K562 (cell line): Measurements from ENCODE around the gene HSPB6.

Source experiments
- BHLHE40 ChIP-seq: IDR thresholded peaks from 2 replicates; pipeline ENCODE4 v1.6.1; 2011; ENCODE audit warnings: low read length, improper control_type of control experiment
- CXXC5 ChIP-seq: fragments of 250-450 bp; sonication (Bioruptor Pico); IDR thresholded peaks from 2 replicates; pipeline ENCODE4 v1.8.0; 2022; ENCODE audit warnings: inconsistent platforms, mild to moderate bottlenecking, moderate library complexity
- POU5F1 ChIP-seq: fragments of 150-350 bp; IDR thresholded peaks from 2 replicates; pipeline ENCODE4 v1.6.1; 2014; ENCODE audit warnings: borderline replicate concordance, low read length, low read depth, mild to moderate bottlenecking; ENCODE audit not compliant: partially characterized antibody
- TF ChIP-seq, protein P1 (sequence below): fragments of 450-650 bp; IDR thresholded peaks from 2 replicates; pipeline ENCODE4 v1.6.1; 2016; ENCODE audit warnings: low read depth
- TF ChIP-seq, protein P2 (sequence below): sonication (generic); formaldehyde crosslinking; IDR thresholded peaks from 2 replicates; pipeline ENCODE4 v1.8.1; 2023; ENCODE audit warnings: missing genetic modification reagents, mild to moderate bottlenecking, borderline replicate concordance

DNA sequence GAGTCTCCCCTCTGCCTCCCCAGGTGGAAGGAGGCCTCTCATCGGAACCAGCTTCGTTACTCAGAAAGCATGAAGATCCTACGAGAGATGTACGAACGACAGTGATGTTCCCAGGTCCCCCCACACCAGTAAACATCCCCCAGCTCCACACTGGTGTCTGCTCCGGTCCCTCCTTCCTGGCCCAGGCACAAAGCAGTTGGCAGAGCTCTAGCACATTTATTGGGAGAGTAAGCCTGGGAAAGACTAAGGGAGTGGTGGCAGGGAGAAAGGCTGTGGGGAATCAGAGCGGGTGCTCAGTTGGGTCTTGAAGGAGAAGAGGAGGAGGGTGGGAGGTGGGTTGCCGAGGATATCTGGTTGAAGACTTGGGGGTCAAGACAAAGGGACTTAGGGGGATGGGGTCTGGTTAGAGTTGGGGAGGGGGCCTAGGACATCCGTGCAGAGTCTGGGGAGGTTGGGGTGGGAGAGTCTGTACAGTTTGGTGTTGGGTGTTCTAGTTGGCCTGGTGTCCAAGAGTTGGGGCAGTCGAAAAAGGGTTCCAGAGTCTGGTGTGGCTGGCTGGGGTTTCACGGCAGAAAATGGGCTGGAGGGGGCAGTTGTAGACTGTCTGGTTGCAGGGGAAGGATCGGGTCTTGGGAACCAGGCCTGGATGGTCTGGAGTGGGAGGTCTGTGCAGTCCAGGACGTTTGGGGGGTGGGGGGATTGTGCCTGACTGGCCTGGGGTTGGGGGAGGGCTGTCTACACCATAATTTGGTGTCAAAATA is 2.3 kb downstream of the HSPB6 start:
- TF ChIP-seq, protein P1, sequence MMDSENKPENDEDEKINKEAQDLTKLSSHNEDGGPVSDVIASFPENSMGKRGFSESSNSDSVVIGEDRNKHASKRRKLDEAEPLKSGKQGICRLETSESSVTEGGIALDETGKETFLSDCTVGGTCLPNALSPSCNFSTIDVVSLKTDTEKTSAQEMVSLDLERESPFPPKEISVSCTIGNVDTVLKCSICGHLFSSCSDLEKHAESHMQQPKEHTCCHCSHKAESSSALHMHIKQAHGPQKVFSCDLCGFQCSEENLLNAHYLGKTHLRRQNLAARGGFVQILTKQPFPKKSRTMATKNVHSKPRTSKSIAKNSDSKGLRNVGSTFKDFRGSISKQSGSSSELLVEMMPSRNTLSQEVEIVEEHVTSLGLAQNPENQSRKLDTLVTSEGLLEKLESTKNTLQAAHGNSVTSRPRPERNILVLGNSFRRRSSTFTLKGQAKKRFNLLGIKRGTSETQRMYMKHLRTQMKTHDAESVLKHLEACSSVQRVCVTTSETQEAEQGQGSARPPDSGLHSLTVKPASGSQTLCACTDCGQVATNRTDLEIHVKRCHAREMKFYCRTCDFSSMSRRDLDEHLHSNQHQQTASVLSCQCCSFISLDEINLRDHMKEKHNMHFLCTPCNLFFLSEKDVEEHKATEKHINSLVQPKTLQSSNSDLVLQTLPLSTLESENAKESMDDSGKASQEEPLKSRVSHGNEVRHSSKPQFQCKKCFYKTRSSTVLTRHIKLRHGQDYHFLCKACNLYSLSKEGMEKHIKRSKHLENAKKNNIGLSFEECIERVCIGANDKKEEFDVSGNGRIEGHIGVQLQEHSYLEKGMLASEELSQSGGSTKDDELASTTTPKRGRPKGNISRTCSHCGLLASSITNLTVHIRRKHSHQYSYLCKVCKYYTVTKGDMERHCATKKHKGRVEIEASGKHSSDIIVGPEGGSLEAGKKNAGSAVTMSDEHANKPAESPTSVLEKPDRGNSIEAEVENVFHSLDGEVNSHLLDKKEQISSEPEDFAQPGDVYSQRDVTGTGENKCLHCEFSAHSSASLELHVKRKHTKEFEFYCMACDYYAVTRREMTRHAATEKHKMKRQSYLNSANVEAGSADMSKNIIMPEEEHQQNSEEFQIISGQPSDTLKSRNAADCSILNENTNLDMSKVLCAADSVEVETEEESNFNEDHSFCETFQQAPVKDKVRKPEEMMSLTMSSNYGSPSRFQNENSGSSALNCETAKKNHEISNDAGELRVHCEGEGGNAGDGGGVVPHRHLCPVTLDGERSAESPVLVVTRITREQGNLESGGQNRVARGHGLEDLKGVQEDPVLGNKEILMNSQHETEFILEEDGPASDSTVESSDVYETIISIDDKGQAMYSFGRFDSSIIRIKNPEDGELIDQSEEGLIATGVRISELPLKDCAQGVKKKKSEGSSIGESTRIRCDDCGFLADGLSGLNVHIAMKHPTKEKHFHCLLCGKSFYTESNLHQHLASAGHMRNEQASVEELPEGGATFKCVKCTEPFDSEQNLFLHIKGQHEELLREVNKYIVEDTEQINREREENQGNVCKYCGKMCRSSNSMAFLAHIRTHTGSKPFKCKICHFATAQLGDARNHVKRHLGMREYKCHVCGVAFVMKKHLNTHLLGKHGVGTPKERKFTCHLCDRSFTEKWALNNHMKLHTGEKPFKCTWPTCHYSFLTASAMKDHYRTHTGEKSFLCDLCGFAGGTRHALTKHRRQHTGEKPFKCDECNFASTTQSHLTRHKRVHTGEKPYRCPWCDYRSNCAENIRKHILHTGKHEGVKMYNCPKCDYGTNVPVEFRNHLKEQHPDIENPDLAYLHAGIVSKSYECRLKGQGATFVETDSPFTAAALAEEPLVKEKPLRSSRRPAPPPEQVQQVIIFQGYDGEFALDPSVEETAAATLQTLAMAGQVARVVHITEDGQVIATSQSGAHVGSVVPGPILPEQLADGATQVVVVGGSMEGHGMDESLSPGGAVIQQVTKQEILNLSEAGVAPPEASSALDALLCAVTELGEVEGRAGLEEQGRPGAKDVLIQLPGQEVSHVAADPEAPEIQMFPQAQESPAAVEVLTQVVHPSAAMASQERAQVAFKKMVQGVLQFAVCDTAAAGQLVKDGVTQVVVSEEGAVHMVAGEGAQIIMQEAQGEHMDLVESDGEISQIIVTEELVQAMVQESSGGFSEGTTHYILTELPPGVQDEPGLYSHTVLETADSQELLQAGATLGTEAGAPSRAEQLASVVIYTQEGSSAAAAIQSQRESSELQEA = no peak
- TF ChIP-seq, protein P2, sequence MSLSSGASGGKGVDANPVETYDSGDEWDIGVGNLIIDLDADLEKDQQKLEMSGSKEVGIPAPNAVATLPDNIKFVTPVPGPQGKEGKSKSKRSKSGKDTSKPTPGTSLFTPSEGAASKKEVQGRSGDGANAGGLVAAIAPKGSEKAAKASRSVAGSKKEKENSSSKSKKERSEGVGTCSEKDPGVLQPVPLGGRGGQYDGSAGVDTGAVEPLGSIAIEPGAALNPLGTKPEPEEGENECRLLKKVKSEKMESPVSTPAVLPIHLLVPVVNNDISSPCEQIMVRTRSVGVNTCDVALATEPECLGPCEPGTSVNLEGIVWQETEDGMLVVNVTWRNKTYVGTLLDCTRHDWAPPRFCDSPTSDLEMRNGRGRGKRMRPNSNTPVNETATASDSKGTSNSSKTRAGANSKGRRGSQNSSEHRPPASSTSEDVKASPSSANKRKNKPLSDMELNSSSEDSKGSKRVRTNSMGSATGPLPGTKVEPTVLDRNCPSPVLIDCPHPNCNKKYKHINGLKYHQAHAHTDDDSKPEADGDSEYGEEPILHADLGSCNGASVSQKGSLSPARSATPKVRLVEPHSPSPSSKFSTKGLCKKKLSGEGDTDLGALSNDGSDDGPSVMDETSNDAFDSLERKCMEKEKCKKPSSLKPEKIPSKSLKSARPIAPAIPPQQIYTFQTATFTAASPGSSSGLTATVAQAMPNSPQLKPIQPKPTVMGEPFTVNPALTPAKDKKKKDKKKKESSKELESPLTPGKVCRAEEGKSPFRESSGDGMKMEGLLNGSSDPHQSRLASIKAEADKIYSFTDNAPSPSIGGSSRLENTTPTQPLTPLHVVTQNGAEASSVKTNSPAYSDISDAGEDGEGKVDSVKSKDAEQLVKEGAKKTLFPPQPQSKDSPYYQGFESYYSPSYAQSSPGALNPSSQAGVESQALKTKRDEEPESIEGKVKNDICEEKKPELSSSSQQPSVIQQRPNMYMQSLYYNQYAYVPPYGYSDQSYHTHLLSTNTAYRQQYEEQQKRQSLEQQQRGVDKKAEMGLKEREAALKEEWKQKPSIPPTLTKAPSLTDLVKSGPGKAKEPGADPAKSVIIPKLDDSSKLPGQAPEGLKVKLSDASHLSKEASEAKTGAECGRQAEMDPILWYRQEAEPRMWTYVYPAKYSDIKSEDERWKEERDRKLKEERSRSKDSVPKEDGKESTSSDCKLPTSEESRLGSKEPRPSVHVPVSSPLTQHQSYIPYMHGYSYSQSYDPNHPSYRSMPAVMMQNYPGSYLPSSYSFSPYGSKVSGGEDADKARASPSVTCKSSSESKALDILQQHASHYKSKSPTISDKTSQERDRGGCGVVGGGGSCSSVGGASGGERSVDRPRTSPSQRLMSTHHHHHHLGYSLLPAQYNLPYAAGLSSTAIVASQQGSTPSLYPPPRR = no peak
- TF ChIP-seq POU5F1 (no peak), BHLHE40 (no peak), CXXC5 (no peak)
